Rectal smooth muscle tissue (tissue), 1 donor: ENCODE data around the gene SMYD3.

ENCODE experiments used
- H3K27ac ChIP-seq: one replicate; pipeline ENCODE4 v1.7.0; 2013; ENCODE audit warnings: low read depth, low read length, inconsistent platforms
- H3K27me3 ChIP-seq: one replicate; pipeline ENCODE4 v1.7.0; 2013; ENCODE audit warnings: low read length; ENCODE audit not compliant: control insufficient read depth, insufficient read depth
- H3K36me3 ChIP-seq: one replicate; pipeline ENCODE4 v1.7.0; 2013; ENCODE audit warnings: low read length; ENCODE audit not compliant: control insufficient read depth, insufficient read depth
- H3K4me1 ChIP-seq: one replicate; pipeline ENCODE4 v1.7.0; 2013; ENCODE audit warnings: low read length; ENCODE audit not compliant: control insufficient read depth, insufficient read depth
- H3K4me3 ChIP-seq: one replicate; pipeline ENCODE4 v1.7.0; 2013; ENCODE audit warnings: low read length
- H3K9ac ChIP-seq: one replicate; pipeline ENCODE4 v1.7.0; 2013; ENCODE audit warnings: low read length

SMYD3 gene

DNA sequence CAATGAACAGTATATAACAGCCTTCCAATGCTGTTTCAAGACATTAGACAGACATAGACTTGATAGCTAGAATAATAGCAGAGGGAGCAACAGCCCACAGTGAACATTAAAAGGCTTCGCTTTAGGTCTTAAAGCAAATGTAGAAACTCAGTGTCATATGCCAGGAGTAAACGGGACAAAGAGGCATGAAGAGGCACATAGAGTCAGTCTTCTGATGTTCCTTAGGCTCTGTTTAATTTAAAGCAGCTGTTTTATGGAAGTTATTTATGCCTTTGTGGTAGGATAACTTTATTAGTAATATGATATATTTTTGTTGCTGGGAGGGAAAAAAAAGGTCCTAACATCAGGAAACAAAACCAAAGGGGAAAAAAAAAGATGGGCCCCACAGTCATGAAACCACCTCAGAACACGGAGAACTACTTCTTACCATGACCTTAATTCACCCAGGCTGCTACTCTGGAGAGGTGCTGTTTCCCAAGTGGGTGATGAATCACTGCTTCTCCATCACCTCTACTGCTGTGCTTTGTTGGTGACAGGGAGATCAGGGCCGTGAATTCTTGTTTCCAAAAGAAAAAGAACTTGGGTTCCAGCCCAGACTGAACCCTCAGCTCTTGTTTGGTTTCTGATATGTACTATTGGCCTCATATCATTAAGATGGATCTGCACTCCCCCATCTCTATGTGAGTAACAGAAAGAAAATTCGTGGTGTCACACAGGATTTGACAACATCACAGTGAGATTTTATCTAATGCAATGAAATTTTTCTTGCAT, 735.4 kb downstream of the SMYD3 start:
- H3K27me3 ChIP-seq = no peaks in the 10 kb centered on the region
- no peak overlapping the region for H3K27ac ChIP-seq
- no peak overlapping the region for H3K4me3 ChIP-seq
- no peak overlapping the region for H3K9ac ChIP-seq
- no peaks in the 10 kb centered on the region for H3K36me3 ChIP-seq
- H3K4me1 ChIP-seq = no peaks in the 10 kb centered on the region

DNA sequence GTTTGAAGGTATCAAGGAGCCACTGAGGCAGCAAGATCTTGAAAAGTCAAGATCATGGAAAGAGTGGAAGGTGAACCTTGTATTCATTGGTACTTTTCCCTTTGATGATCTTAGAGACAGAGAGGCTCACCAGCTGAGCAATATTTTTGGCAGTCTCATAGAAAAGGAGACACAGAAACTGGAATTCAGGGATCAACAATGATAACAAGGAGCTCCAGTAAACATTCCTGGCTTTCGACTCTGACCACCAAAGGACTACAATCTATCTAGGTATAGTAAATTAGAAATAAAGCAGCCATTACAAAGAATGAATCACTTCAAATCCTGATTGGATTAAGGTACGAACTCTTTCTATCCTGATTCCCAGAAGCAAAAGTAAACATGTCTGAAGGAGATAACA, 736.9 kb downstream of the SMYD3 start:
- H3K36me3 ChIP-seq = no peaks in the 10 kb centered on the region
- no peaks in the 10 kb centered on the region for H3K27me3 ChIP-seq
- no peaks in the 10 kb centered on the region for H3K4me1 ChIP-seq
- no peak overlapping the region for H3K27ac ChIP-seq
- no peak overlapping the region for H3K4me3 ChIP-seq
- H3K9ac ChIP-seq = no peak overlapping the region

DNA sequence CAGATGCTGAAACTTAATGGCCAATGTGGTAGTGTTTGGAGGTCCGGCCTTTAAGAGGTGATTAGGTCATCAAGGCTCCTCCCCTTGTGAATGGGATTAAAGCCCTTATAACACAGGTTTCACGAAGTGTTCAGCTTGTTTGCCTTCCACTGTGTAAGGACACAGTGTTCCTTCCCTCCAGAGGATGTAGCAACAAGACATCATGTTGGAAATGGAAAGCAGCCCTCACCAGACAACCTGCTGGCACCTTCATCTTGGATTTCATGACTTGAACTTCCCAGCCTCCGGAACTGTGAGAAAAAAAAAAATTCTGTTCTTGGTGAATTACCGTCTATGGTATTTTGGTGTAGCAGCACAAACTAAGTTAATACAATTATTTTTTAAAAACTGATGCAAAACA, 738.5 kb downstream of the SMYD3 start:
- H3K4me1 ChIP-seq = no peaks in the 10 kb centered on the region
- H3K4me3 ChIP-seq = no peak overlapping the region
- no peaks in the 10 kb centered on the region for H3K27me3 ChIP-seq
- H3K27ac ChIP-seq = no peak overlapping the region
- no peak overlapping the region for H3K9ac ChIP-seq
- no peaks in the 10 kb centered on the region for H3K36me3 ChIP-seq

DNA sequence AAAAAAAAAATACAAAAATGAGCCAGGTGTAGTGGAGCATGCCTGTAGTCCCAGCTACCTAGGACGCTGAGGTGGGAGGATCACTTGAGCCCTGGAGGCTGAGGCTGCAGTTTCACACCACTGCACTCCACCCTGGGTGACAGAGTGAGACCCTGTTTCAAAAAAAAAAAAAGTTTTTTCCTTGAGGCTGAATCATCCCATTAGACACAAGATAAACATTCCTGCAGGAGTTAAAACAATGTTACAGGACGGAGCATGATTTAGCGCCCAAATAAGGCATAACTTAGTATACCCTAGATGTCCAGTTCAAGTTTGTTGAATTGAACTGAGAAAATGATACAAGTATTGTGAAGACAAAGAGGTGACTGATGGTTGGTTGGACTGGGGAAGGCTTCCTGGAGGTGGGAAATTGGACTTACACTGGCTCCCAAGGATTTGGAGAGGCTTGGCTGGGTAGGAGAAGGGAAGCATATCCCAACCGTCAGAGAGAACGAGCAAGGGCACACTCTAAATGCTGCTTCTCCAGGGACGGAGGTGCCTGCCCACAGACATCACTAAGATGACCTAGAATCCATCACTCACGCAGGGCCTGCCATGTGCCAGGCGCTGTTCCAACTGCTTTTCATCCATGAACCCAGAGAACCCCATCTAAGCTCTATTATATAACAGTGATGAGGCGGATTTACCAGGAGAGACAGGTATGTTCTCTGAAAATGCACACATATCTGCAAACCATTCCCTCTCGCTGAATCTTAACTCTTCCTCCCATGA, 741.7 kb downstream of the SMYD3 start:
- Histone ChIP-seq H3K4me3 (no peak overlapping the region), H3K27ac (no peak overlapping the region), H3K36me3 (no peaks in the 10 kb centered on the region), H3K4me1 (no peaks in the 10 kb centered on the region), H3K9ac (no peak overlapping the region), H3K27me3 (no peaks in the 10 kb centered on the region)

DNA sequence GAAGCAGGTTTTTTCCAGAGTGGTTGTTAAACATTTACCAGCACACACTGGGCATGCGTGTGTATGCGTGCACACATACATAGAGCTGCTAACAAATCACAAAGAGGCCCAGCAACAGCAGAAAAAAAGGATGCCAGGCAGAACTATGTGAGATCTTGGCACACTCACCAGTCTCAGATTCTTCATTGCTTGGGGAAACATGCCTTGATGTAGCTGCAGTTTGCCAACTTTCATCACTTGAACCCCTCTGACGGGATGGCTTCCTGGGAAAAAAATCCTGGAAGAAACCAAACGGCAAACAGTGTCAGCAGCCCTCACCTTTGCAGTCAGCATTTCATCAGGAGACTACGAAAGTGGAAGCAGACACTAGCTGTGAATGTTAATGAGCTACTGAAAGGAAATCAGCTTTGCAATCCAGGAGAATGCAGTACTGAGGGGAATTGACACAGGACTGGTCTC, 743.2 kb downstream of the SMYD3 start:
- Histone ChIP-seq H3K4me3 (no peak overlapping the region), H3K27ac (no peak overlapping the region), H3K36me3 (no peaks in the 10 kb centered on the region), H3K4me1 (no peaks in the 10 kb centered on the region), H3K9ac (no peak overlapping the region), H3K27me3 (no peaks in the 10 kb centered on the region)

DNA sequence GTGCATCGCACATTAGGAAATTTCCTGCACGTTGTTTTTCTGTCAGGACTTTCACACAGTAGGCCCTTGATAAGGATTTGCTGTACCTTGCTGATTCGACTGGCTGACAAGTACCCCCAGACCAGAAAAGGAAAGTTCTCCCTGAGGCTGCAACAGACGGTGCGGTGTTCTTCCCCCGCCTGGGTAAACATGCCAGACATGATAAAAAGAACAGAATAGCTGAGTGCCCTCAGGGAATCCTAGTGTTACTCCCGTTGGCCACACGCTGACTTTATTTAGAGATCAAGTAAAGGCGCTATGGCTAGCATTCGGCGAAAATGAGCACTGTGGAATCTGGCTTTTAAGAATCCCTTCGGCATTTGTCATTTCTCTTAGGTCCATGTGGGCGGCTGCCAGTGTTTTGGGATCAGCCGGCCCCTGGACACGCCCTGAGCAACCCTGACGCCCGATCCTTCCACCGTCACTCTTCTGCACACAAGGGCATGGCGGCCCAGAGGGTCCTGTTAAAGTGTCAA, 744.6 kb downstream of the SMYD3 start:
- no peaks in the 10 kb centered on the region for H3K4me1 ChIP-seq
- H3K4me3 ChIP-seq = no peak overlapping the region
- H3K27ac ChIP-seq = no peak overlapping the region
- no peaks in the 10 kb centered on the region for H3K36me3 ChIP-seq
- H3K27me3 ChIP-seq = no peaks in the 10 kb centered on the region
- H3K9ac ChIP-seq = no peak overlapping the region

DNA sequence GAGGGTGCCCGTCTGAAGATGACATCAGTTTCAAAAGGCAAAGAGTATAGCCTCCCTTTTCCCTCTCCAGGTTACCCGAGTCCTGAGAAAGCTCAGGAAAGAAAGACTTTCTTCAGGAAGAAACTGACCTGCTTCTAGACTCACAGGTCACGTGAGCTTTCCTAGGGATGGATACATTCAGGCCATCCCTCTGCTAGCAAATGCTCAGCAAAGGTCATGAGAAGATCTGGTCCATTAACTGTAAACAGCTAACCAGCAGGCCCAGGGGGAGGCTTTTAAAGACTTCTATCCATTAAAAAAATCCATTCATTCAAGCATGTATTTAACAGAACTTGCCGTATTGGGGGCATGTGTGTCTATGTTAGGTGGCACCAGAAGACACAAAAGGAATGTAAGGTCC, 746.8 kb downstream of the SMYD3 start:
- Histone ChIP-seq H3K27ac (no peak overlapping the region), H3K27me3 (no peaks in the 10 kb centered on the region), H3K4me1 (no peaks in the 10 kb centered on the region)

DNA sequence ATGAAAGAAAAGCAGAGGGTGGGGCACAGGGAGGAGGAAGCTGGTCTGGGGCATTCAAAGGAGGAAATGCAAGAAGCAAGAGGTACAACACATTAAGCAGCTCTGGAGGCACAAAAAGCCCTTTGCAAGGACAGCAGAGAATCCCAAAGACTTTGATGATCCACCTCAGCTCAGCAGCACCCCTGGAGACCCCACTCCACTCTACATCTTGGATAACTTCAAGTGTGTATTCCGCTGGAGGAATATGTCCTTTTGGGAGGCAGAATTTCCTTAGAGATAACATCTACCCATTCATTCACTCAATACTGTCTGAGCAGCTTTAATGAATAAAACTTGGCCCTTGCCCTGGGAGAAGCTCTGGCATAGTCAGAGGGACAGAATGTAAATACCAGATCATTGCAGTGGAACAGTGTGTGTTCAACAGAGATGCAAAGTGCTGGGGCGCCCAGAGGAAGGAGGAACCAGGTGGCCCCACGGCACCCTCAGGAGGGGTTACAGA, 752.6 kb downstream of the SMYD3 start:
- H3K27me3 ChIP-seq = no peaks in the 10 kb centered on the region
- H3K4me3 ChIP-seq = no peak overlapping the region
- no peak overlapping the region for H3K9ac ChIP-seq
- no peak overlapping the region for H3K27ac ChIP-seq
- no peaks in the 10 kb centered on the region for H3K4me1 ChIP-seq
- no peaks in the 10 kb centered on the region for H3K36me3 ChIP-seq

More for the DNA sequence above, 746.8 kb downstream of the SMYD3 start:
- Histone ChIP-seq H3K4me3 (no peak overlapping the region), H3K9ac (no peak overlapping the region), H3K36me3 (no peaks in the 10 kb centered on the region)

DNA sequence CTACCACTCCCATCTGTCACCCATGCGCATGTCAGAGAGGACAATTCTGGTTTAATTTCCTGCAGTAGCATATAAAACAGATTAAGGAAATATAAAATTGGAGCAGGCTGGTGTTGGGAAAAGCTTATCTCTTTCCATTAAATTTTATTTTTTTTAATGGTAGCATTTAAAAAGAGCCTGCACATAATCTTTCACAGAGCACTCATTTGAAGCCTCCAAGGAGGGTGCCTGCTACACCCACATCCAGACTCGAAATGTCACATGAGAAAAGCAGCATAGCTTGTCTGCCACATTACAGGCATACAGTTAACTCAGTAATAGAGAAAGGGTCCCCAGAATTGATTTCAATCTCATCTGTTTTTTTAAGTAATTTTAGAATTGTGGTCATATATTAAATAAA, 753.3 kb downstream of the SMYD3 start:
- no peak overlapping the region for H3K4me3 ChIP-seq
- no peaks in the 10 kb centered on the region for H3K4me1 ChIP-seq
- H3K36me3 ChIP-seq = no peaks in the 10 kb centered on the region
- H3K9ac ChIP-seq = no peak overlapping the region
- no peak overlapping the region for H3K27ac ChIP-seq
- no peaks in the 10 kb centered on the region for H3K27me3 ChIP-seq

DNA sequence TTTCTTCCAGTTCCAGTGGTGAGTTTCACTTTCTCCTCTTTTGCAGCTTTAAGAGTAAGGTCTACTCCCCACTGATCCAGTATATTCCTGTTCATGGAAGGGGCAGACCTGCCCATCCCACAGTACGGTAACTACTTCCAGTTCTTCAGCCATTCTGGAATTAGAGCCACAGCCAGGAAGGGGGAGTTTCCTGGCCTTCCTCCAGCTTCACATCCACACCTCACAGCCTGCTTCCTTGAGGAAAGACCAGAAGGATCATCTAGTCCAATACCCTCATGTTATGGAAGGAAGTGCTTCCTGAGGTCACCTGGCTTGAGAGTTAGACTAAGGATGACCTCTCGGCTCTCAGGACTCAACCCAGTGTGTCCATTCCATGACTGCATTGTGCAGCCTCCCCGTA, 754.5 kb downstream of the SMYD3 start:
- no peak overlapping the region for H3K9ac ChIP-seq
- H3K27ac ChIP-seq = no peak overlapping the region
- H3K4me3 ChIP-seq = no peak overlapping the region
- H3K27me3 ChIP-seq = no peaks in the 10 kb centered on the region
- H3K4me1 ChIP-seq = no peaks in the 10 kb centered on the region
- no peaks in the 10 kb centered on the region for H3K36me3 ChIP-seq

DNA sequence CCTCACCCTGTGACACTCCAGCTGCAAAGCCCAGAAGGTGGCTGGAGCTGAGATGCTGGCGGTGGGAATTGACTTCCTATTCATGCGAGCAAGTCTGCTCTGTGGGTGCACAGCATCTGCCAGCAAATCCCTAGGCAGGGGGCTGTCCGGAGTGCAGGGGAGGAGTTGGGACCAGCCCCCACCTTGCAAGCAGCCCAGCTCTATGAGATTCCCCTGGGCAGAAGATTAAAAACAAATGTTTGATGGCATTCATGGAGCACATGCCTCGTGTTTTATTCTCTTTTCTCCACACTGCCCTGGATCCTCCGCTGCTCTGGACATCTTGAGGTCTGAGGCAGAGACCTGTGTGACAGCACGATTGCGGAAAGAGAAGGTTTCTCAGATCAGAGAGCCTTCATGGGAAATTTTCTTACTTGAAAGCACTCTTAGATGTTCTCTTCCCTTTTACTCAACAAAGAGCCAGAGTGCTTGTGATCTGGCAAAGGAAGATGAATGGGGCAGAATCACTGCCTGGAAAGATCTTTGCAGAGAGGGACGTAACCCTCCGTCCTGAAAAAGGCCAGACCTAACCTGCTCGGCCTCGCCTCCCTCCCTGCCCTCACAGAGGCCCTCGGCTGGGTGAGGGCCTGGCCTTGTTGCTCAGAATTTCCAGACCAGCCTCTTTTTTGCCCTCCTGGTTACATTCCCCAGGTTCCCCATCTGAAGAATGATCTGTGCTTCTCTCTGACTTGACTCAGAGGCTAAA, 755.2 kb downstream of the SMYD3 start:
- Histone ChIP-seq H3K27ac (no peak overlapping the region), H3K4me3 (no peak overlapping the region), H3K9ac (no peak overlapping the region), H3K4me1 (no peaks in the 10 kb centered on the region), H3K36me3 (no peaks in the 10 kb centered on the region), H3K27me3 (no peaks in the 10 kb centered on the region)

DNA sequence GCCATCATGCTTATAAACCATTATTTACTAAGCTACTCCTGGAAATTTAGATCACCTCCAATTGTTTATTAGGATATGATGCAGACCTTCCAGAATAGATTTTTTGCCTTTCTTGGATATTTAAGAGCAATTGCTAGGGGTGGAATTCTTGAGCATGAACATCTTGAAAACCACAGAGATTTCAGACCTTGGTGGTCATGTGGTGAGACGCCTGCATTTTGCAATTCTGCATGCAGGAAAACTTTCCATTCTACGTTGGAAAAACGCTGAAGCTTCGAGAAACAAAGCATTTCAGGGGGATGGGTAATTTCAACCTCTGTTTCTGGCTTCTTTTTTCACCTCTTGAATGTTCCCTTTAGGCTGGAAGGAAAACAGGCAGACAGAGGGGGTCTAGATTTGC, 756.0 kb downstream of the SMYD3 start:
- no peak overlapping the region for H3K4me3 ChIP-seq
- H3K4me1 ChIP-seq = no peaks in the 10 kb centered on the region
- no peaks in the 10 kb centered on the region for H3K27me3 ChIP-seq
- H3K27ac ChIP-seq = no peak overlapping the region
- H3K36me3 ChIP-seq = no peaks in the 10 kb centered on the region
- no peak overlapping the region for H3K9ac ChIP-seq
